RWPE2 (cell line): ENCODE data around the gene CRYGN.

ENCODE experiments used
- ATAC-seq: fragments of 200-7000 bp; cut with Tn5 transposase; 3 replicates; pipeline ENCODE4 v1.9.1; 2021; ENCODE audit warnings: low read depth
- DNase-seq: peaks from one replicate; pipeline ENCODE4 v3.0.0-alpha.2; 2020; ENCODE audit warnings: low spot score
- H3K27ac ChIP-seq: fragments of 450-650 bp; 2 replicates; pipeline ENCODE4 v1.5.1; 2017; ENCODE audit warnings: mild to moderate bottlenecking; ENCODE audit not compliant: poor library complexity, severe bottlenecking
- H3K27me3 ChIP-seq: fragments of 250-450 bp; sonication (Bioruptor Pico); 2 replicates; pipeline ENCODE4 v1.5.1; 2021; ENCODE audit warnings: mild to moderate bottlenecking, moderate library complexity; ENCODE audit not compliant: insufficient read depth, poor library complexity, severe bottlenecking
- H3K36me3 ChIP-seq: fragments of 250-450 bp; sonication (Bioruptor Pico); 2 replicates; pipeline ENCODE4 v1.5.1; 2020; ENCODE audit warnings: low read depth, mild to moderate bottlenecking, moderate library complexity
- H3K4me1 ChIP-seq: fragments of 250-450 bp; sonication (Bioruptor Pico); 2 replicates; pipeline ENCODE4 v1.5.1; 2021; ENCODE audit warnings: mild to moderate bottlenecking, moderate library complexity; ENCODE audit not compliant: insufficient read depth, poor library complexity, severe bottlenecking
- H3K4me3 ChIP-seq: fragments of 250-450 bp; sonication (Bioruptor Pico); 2 replicates; pipeline ENCODE4 v1.5.1; 2021; ENCODE audit warnings: mild to moderate bottlenecking, moderate library complexity; ENCODE audit not compliant: severe bottlenecking
- H3K9me3 ChIP-seq: fragments of 250-450 bp; sonication (Bioruptor Pico); 2 replicates; pipeline ENCODE4 v1.5.1; 2021; ENCODE audit warnings: mild to moderate bottlenecking, moderate library complexity; ENCODE audit not compliant: severe bottlenecking
- CTCF ChIP-seq: fragments of 450-650 bp; IDR thresholded peaks from one replicate; pipeline ENCODE4 v1.5.1; 2017; ENCODE audit warnings: mild to moderate bottlenecking, moderate library complexity; ENCODE audit not compliant: poor library complexity, severe bottlenecking

The CRYGN gene

GRCh38 chr7:151477867-151478266 is 37.9 kb upstream of the CRYGN start:
- DNase-seq = no peak
- Histone ChIP-seq H3K36me3 (peaks cover 73% of the 10 kb centered on the region), H3K9me3 (no peaks in the 10 kb centered on the region), H3K4me3 (no peak overlapping the region), H3K4me1 (no peaks in the 10 kb centered on the region), H3K27me3 (no peaks in the 10 kb centered on the region), H3K27ac (no peak overlapping the region)
- TF ChIP-seq CTCF = no peak
- no peak for ATAC-seq

- ATAC-seq (no peak), DNase-seq (no peak)
- Histone ChIP-seq H3K27ac (no peak overlapping the region), H3K9me3 (no peaks in the 10 kb centered on the region), H3K36me3 (peaks cover 92% of the 10 kb centered on the region), H3K4me3 (no peak overlapping the region), H3K4me1 (no peaks in the 10 kb centered on the region), H3K27me3 (no peaks in the 10 kb centered on the region)
- TF ChIP-seq CTCF = no peak
Measured at GRCh38 chr7:151472644-151473380, 32.9 kb upstream of the CRYGN start.

GRCh38 chr7:151470711-151471110 is 30.8 kb upstream of the CRYGN start:
- H3K4me1 ChIP-seq = no peaks in the 10 kb centered on the region
- H3K36me3 ChIP-seq = peaks cover 88% of the 10 kb centered on the region
- no peak for DNase-seq
- H3K9me3 ChIP-seq = no peaks in the 10 kb centered on the region
- no peak for TF ChIP-seq CTCF
- no peak overlapping the region for H3K4me3 ChIP-seq
- ATAC-seq = no peak
- H3K27ac ChIP-seq = no peak overlapping the region
- H3K27me3 ChIP-seq = no peaks in the 10 kb centered on the region

GRCh38 chr7:151469281-151469680 is 29.3 kb upstream of the CRYGN start:
- peaks cover 78% of the 10 kb centered on the region for H3K36me3 ChIP-seq
- no peak overlapping the region for H3K4me3 ChIP-seq
- H3K27ac ChIP-seq = no peak overlapping the region
- H3K4me1 ChIP-seq = no peaks in the 10 kb centered on the region
- no peak for DNase-seq
- ATAC-seq = no peak
- TF ChIP-seq CTCF = no peak
- H3K27me3 ChIP-seq = no peaks in the 10 kb centered on the region
- H3K9me3 ChIP-seq = no peaks in the 10 kb centered on the region
